ENCODE data around the gene PSKH1. TPM values are rescaled to one million over a fixed set of nuclear protein-coding genes. Genes with fewer than 3 reads are reported as not detected.

PSKH1 gene
- total RNA-seq, 1 donor from 2014 or later = 44.5 TPM

- H3K36me3 Mint-ChIP-seq = peaks cover 2% of the 10 kb centered on the region
- no peaks in the 10 kb centered on the region for H3K4me1 Mint-ChIP-seq
- H3K27ac Mint-ChIP-seq = no peak overlapping the region
- H3K9me3 Mint-ChIP-seq = no peaks in the 10 kb centered on the region
- H3K27me3 Mint-ChIP-seq (ENCODE audit: low read depth) = no peaks in the 10 kb centered on the region
- TF ChIP-seq CTCF (IDR thresholded peaks at IDR 0.05; ENCODE audit: unreplicated experiment) = no peak
- no peak overlapping the region for H3K4me3 Mint-ChIP-seq
- no peak for DNase-seq (ENCODE audit: low spot score in 2 of 2, unreplicated experiment in 2 of 2)
Measured at GRCh38 chr16:67923414-67924116, 30.5 kb downstream of the PSKH1 start.

GRCh38 chr16:67924140-67924906 lies 31.3 kb downstream of the PSKH1 start:
- Mint-ChIP-seq H3K4me1 (no peaks in the 10 kb centered on the region), H3K27ac (no peak overlapping the region), H3K27me3 (ENCODE audit: low read depth) (no peaks in the 10 kb centered on the region), H3K36me3 (peaks cover 2% of the 10 kb centered on the region), H3K4me3 (no peak overlapping the region), H3K9me3 (no peaks in the 10 kb centered on the region)
- no peak for TF ChIP-seq CTCF (IDR thresholded peaks at IDR 0.05; ENCODE audit: unreplicated experiment)
- no peak for DNase-seq (ENCODE audit: low spot score in 2 of 2, unreplicated experiment in 2 of 2)

GRCh38 chr16:67926181-67926750 lies 33.2 kb downstream of the PSKH1 start:
- H3K4me3 Mint-ChIP-seq = no peak overlapping the region
- no peak for DNase-seq (ENCODE audit: low spot score in 2 of 2, unreplicated experiment in 2 of 2)
- no peak overlapping the region for H3K27ac Mint-ChIP-seq
- H3K36me3 Mint-ChIP-seq = peaks cover 2% of the 10 kb centered on the region
- H3K4me1 Mint-ChIP-seq = no peaks in the 10 kb centered on the region
- no peaks in the 10 kb centered on the region for H3K9me3 Mint-ChIP-seq
- TF ChIP-seq CTCF (IDR thresholded peaks at IDR 0.05; ENCODE audit: unreplicated experiment) = no peak
- H3K27me3 Mint-ChIP-seq (ENCODE audit: low read depth) = no peaks in the 10 kb centered on the region

GRCh38 chr16:67927131-67927941 lies 34.3 kb downstream of the PSKH1 start:
- H3K36me3 Mint-ChIP-seq = peaks cover 2% of the 10 kb centered on the region
- H3K27me3 Mint-ChIP-seq (ENCODE audit: low read depth) = no peaks in the 10 kb centered on the region
- H3K9me3 Mint-ChIP-seq = no peaks in the 10 kb centered on the region
- H3K27ac Mint-ChIP-seq = no peak overlapping the region
- TF ChIP-seq CTCF (IDR thresholded peaks at IDR 0.05; ENCODE audit: unreplicated experiment) = no peak
- DNase-seq (ENCODE audit: low spot score in 2 of 2, unreplicated experiment in 2 of 2) = no peak
- no peak overlapping the region for H3K4me3 Mint-ChIP-seq
- no peaks in the 10 kb centered on the region for H3K4me1 Mint-ChIP-seq

DNA sequence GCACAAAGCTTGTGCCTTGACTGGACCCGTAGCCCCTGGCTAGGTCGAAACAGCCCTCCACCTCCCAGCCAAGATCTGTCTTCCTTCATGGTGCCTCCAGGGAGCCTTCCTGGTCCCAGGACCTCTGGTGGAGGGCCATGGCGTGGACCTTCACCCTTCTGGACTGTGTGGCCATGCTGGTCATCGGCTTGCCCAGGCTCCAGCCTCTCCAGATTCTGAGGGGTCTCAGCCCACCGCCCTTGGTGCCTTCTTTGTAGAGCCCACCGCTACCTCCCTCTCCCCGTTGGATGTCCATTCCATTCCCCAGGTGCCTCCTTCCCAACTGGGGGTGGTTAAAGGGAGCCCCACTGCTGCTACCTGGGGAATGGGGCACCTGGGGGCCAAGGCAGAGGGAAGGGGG lies 35.1 kb downstream of the PSKH1 start:
- Mint-ChIP-seq H3K36me3 (peaks cover 2% of the 10 kb centered on the region), H3K4me3 (no peak overlapping the region), H3K27me3 (ENCODE audit: low read depth) (no peaks in the 10 kb centered on the region), H3K9me3 (no peaks in the 10 kb centered on the region), H3K4me1 (no peaks in the 10 kb centered on the region), H3K27ac (no peak overlapping the region)
- DNase-seq (ENCODE audit: low spot score in 2 of 2, unreplicated experiment in 2 of 2) = no peak
- TF ChIP-seq CTCF (IDR thresholded peaks at IDR 0.05; ENCODE audit: unreplicated experiment) = no peak

All from mesothelial cell of epicardium (in vitro differentiated cells).